M059J (cell line): ENCODE measurements around the gene FAM204A. TPM values are rescaled to one million over a fixed set of nuclear protein-coding genes. Genes with fewer than 3 reads are reported as not detected.
A peak's percentile ranks its signal among the peaks of the same experiment; 100 is the strongest.

Experiments used
- DNase-seq: peaks from one replicate; pipeline ENCODE4 v3.0.0-alpha.2; 2012; ENCODE audit warnings: low read depth
- total RNA-seq: library from RNA; depleted of rRNA; stranded (reverse); fragments of >200 nt; shearing (Covaris generic); gene quantifications from 2 replicates; pipeline ENCODE4 v1.2.3, GENCODE V29; 2014

The FAM204A gene
- total RNA-seq, 1 experiment from 2014 or later: 71.6 TPM

DNA sequence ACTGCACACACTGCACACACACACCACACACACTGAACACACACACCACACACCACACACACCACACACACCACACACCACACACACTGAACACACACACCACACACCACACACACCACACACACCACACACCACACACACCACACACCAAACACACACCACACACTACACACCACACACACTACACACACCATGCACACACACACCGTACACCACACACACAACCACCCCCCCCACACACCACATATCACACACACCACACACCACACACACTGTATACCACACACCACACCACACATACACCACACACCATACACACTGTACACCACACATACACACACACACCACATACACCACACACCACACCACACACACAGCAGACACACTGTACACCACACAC lies 59.5 kb downstream of the FAM204A start:
- no peak for DNase-seq

GRCh38 chr10:118278649-118279048 lies 63.5 kb downstream of the FAM204A start:
- peak; percentile 35 for DNase-seq

DNA sequence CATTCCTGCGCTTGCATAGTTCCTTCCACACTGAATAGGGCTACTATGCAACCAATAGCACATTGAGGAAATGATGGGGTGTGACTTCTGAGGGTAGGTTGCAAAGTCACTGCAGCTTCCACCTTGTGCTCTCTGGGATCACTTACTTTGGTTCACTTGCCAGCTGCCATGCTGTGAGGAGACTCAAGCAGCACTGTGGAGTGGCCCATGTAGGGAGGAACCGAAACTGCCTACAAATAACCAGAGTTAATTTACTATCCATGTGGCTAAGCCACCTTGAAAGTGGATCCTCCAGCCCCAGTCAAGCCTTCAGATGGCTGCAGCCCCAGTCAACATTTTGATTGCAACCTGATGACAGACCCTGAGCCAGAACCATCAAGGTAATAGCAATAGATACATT lies 64.3 kb downstream of the FAM204A start:
- DNase-seq: no peak

- DNase-seq: no peak
Observed at GRCh38 chr10:118276727-118277126, 65.4 kb downstream of the FAM204A start.

DNA sequence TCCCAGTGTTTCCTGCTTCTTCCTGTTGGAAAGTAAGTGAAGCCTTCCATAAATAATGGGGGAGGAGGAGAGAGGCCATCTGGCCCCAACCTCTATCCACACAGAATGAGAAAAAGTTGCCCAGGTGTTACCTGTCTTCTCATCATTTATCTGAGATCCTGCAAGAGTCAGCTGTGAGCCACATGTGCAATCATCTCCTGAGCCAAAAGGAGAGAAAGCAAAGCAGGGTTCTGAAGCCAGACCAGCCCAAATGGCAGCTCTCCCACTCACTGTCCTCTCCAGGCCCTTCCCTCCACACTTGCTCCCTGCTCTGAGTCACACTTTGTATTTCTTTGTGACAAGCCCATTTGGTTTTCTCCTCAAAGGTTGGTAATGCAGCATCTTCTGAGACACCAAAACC lies 65.9 kb downstream of the FAM204A start:
- DNase-seq: no peak

DNA sequence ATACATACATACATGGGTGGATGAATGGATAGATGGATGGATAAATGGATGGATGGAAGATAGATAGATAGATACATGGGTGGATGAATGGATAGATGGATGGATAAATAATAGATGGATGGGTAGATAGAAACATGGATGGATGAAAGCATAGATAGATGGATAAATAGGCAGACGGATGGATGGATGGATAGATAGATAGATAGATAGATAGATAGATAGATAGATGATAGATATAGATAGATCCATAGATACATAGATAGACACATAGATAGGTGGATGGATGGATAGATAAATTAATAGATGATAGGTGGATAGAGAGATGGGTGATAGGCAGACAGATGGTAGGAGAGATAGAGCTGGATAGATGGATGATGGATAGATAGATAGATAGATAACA lies 68.5 kb downstream of the FAM204A start:
- no peak for DNase-seq

GRCh38 chr10:118272767-118273166 lies 69.4 kb downstream of the FAM204A start:
- no peak for DNase-seq

GRCh38 chr10:118272149-118272721 lies 69.9 kb downstream of the FAM204A start:
- no peak for DNase-seq

DNA sequence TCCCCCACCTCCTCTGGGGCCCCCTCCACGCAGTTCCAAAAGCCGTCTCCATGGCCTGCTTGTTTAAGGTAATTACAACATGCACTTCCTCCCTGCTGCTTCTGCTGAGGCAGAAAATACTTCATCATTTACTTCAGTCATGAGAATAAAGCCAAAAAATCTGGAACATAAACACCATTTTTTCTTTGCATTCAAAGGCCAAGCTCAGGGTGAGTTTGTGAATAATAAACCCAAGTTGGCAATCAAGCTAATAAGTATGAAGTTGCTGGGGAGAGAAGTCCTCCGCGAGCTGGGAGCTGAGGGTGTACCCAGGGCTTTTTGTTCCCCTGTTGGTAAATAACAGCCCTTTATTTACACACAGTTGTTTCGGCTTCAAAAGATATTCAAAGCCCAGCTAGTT lies 70.5 kb downstream of the FAM204A start:
- no peak for DNase-seq

GRCh38 chr10:118266098-118266748 lies 75.9 kb downstream of the FAM204A start:
- no peak for DNase-seq

DNA sequence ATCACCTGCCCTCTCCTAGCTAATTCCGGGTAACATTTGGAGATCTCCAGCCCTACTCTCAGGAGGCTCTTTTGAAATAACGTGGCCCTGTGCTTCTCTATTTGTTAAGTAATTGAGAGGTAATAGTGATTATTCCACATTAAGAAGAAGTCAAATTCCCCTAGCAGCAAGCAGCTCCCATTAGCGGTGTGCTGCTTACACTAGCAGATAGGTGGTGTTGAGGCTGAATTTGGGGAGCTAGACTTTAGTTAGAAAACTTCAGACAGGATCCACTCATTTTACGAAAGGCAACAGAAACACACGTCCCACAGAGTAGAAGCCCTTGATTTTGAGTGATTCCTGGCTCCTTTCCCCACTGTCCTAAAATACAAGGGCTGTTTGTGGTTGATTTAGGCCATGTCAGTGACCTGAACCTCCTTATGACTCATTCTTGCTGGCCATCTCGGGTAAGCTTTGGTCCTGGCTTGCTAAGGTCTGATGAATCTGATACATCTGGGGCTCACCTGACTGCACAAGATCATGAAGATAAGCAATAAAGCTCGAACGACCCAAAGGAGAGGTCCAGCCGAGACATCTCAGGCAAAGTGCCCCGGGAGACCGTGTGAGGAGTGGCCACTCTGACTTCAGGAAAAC lies 77.2 kb downstream of the FAM204A start:
- DNase-seq: peak; percentile 41

GRCh38 chr10:118264252-118264651 lies 77.9 kb downstream of the FAM204A start:
- no peak for DNase-seq

GRCh38 chr10:118262538-118262937 lies 79.6 kb downstream of the FAM204A start:
- DNase-seq: no peak

- DNase-seq: peak; percentile 12
Observed at GRCh38 chr10:118259288-118259906, 82.7 kb downstream of the FAM204A start.

- no peak for DNase-seq
Observed at GRCh38 chr10:118258285-118258684, 83.8 kb downstream of the FAM204A start.

- DNase-seq: no peak
Observed at GRCh38 chr10:118256825-118257570, 85.1 kb downstream of the FAM204A start.

- no peak for DNase-seq
Observed at GRCh38 chr10:118256209-118256608, 85.9 kb downstream of the FAM204A start.

DNA sequence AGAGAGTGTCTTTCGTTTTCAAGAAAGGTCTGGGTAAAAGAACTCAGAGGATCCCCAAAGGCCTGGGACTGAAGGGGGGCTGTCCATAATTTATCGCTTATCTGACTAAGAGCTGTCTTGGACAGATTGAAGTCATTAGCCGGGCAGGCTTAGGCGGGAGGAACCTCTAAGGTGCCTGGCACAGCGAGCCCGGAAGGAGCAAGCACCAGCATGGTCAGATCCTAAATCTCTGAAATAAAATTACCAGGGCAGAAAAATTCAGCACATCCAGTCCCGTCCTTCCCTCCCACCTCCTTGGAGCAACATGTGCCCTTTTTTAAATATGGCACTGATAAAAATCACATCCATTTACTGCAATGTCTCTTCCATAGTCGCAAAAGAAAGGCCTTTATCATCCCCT lies 86.8 kb downstream of the FAM204A start:
- DNase-seq: no peak

DNA sequence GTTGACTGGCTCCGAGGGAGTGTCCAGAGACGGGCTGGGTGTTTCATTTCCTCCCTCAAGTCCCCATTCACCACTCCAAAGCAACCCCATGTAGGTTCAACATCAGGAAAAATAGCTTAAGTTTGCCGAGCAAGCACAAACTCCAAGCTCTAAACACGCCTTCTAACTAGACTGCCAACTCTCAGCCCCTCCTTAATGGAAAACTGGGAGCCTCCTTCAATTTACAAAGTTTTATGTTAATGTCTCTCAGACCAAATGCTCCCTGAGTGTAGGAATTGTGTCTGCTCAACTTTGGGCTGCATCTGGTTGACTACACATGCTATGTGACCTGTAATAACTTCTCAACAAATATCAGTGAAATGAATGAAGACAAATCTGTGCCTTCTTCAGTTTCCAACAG lies 87.5 kb downstream of the FAM204A start:
- DNase-seq: no peak

DNA sequence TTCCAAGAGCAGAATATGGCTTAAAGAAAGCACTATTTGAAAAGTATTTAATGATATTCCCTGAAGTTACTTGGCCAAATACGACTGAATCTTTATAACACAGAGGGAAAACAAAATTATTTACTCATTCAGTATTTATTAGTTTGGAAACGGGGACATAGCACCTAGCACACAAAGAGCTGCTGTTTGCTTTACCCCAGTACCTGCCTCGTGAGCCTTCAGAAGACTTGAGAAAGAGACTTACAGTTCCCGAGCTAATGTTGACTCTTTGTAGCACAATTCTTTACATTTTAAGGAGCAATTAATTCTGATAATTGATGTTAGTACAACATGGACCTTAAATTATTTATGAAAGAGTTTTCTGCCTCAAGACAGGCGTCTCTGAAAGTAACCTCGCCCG lies 88.7 kb downstream of the FAM204A start:
- DNase-seq: no peak

DNA sequence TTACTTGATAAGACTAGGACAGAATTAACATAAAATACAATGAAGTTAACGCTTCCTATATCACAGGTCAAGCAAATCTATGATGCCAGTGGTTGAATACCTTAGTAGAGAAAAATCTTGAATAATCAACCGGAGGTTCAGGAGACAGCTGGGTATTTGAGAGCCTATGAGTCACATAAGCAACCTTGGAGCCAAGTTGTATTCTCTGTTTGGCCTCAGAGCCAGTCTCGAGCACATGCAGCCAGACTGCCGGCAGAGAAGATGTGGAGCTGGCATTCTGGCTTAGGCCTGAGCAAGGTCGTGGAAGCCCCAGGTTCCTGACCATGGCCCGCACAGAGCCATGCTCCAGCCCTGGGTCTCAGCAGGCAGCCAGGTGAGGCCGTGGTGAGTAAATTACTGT lies 90.3 kb downstream of the FAM204A start:
- peak; percentile 9 for DNase-seq

DNA sequence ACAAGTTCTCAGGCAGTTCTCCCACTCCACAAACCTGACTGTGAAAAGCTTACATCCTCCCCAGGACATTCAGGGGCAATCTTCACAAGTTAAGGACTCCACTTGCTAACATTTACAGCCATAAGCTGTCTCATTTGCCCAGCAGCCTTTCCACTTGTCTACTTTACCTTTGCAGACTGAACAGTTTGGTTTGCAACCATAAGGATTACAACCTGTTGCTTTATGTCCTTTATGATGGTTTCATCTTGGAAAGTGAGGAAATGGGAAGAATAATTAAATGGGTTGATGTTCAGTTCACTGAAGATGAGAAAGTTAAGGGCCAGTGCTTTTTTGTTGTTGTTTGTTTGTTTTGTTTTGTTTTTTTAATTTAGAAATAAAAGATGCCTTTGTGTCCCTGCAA lies 92.4 kb downstream of the FAM204A start:
- DNase-seq: no peak
